Measurements from ENCODE around the gene ASTN2.

Gene ASTN2

GRCh38 chr9:116383936-116384335 is 1030.9 kb downstream of the ASTN2 start:
- in situ Hi-C loops (cut with HindIII; ENCODE audit: low sequenced_read_pairs), result no loop called here

- in situ Hi-C loops (cut with HindIII; ENCODE audit: low sequenced_read_pairs), result no loop called here
These were observed 1031.7 kb downstream of the ASTN2 start for GRCh38 chr9:116383133-116383532.

- in situ Hi-C loops (cut with HindIII; ENCODE audit: low sequenced_read_pairs), result no loop called here
These were observed 1032.8 kb downstream of the ASTN2 start for GRCh38 chr9:116382053-116382452.

GRCh38 chr9:116381350-116381749 is 1033.5 kb downstream of the ASTN2 start:
- in situ Hi-C loops (cut with HindIII; ENCODE audit: low sequenced_read_pairs), result no loop called here

GRCh38 chr9:116380496-116380995 is 1034.3 kb downstream of the ASTN2 start:
- in situ Hi-C loops (cut with HindIII; ENCODE audit: low sequenced_read_pairs), result no loop called here

- in situ Hi-C loops (cut with HindIII; ENCODE audit: low sequenced_read_pairs), result loop anchor here (5.0 kb wide), 1 partner anchor 47 kb away; no protein-coding TSS in a partner anchor
These were observed 1035.0 kb downstream of the ASTN2 start for GRCh38 chr9:116379821-116380220.

GRCh38 chr9:116378873-116379272 is 1036.0 kb downstream of the ASTN2 start:
- in situ Hi-C loops (cut with HindIII; ENCODE audit: low sequenced_read_pairs), result loop anchor here (5.0 kb wide), 1 partner anchor 48 kb away; no protein-coding TSS in a partner anchor

GRCh38 chr9:116377179-116377798 is 1037.6 kb downstream of the ASTN2 start:
- in situ Hi-C loops (cut with HindIII; ENCODE audit: low sequenced_read_pairs), result loop anchor here (5.0 kb wide), 1 partner anchor 50 kb away; no protein-coding TSS in a partner anchor

All from endothelial cell of hepatic sinusoid (primary cell).